Femur (tissue), 1 donor: ENCODE data around the gene TMEM117.
"Not testable (repeated sequence)": the region's sequence is repeated elsewhere in the genome, so short reads cannot be mapped to it uniquely, and the experiment has no call there.

Experiments
- DNase-seq: peaks from one replicate; pipeline ENCODE4 v3.0.0-alpha.2; 2017

Gene TMEM117

GRCh38 chr12:44118946-44119345, 283.1 kb downstream of the TMEM117 start:
- DNase-seq = no peak

GRCh38 chr12:44126806-44127205, 290.9 kb downstream of the TMEM117 start:
- DNase-seq = no peak

GRCh38 chr12:44127966-44128710, 292.3 kb downstream of the TMEM117 start:
- no peak for DNase-seq

- DNase-seq = no peak
Measured at GRCh38 chr12:44143175-44143574, 307.3 kb downstream of the TMEM117 start.

- no peak for DNase-seq
Measured at GRCh38 chr12:44148936-44149335, 313.1 kb downstream of the TMEM117 start.

- DNase-seq = peak; percentile 21
Measured at GRCh38 chr12:44154128-44154527, 318.2 kb downstream of the TMEM117 start.

- DNase-seq = no peak
Measured at GRCh38 chr12:44155358-44155757, 319.5 kb downstream of the TMEM117 start.

- no peak for DNase-seq
Measured at GRCh38 chr12:44157359-44157758, 321.5 kb downstream of the TMEM117 start.

GRCh38 chr12:44158746-44159145, 322.9 kb downstream of the TMEM117 start:
- DNase-seq = no peak

- DNase-seq = no peak
Measured at GRCh38 chr12:44159216-44159615, 323.3 kb downstream of the TMEM117 start.

GRCh38 chr12:44159862-44160261, 324.0 kb downstream of the TMEM117 start:
- no peak for DNase-seq

GRCh38 chr12:44162961-44163360, 327.1 kb downstream of the TMEM117 start:
- no peak for DNase-seq

GRCh38 chr12:44174053-44174452, 338.2 kb downstream of the TMEM117 start:
- no peak for DNase-seq

- no peak for DNase-seq
Measured at GRCh38 chr12:44184499-44185206, 348.8 kb downstream of the TMEM117 start.

GRCh38 chr12:44193281-44193680, 357.4 kb downstream of the TMEM117 start:
- no peak for DNase-seq

- not testable (repeated sequence) for DNase-seq
Measured at GRCh38 chr12:44195719-44196118, 359.8 kb downstream of the TMEM117 start.

- no peak for DNase-seq
Measured at GRCh38 chr12:44206045-44206444, 370.2 kb downstream of the TMEM117 start.

GRCh38 chr12:44217146-44217883, 381.4 kb downstream of the TMEM117 start:
- DNase-seq = no peak

GRCh38 chr12:44223736-44224135, 387.9 kb downstream of the TMEM117 start:
- DNase-seq = no peak

- no peak for DNase-seq
Measured at GRCh38 chr12:44224399-44225148, 388.7 kb downstream of the TMEM117 start.

GRCh38 chr12:44225149-44225510, 389.2 kb downstream of the TMEM117 start:
- DNase-seq = no peak

GRCh38 chr12:44227616-44228015, 391.7 kb downstream of the TMEM117 start:
- DNase-seq = no peak

GRCh38 chr12:44229846-44230245, 394.0 kb downstream of the TMEM117 start:
- no peak for DNase-seq
